ENCODE data around the gene DZANK1. TPM values are rescaled to one million over a fixed set of nuclear protein-coding genes. Genes with fewer than 3 reads are reported as not detected.
"Not testable (repeated sequence)": the region's sequence is repeated elsewhere in the genome, so short reads cannot be mapped to it uniquely, and the experiment has no call there.

Gene DZANK1
- total RNA-seq, 1 donor from 2014 or later = 1.1 TPM

- H3K9me3 Mint-ChIP-seq = no peaks in the 10 kb centered on the region
- H3K27me3 Mint-ChIP-seq (ENCODE audit: insufficient read depth) = peaks cover 6% of the 10 kb centered on the region
- no peak overlapping the region for H3K27ac Mint-ChIP-seq
- H3K36me3 Mint-ChIP-seq (ENCODE audit: low read depth) = no peaks in the 10 kb centered on the region
- no peaks in the 10 kb centered on the region for H3K4me1 Mint-ChIP-seq (ENCODE audit: low read depth)
- H3K4me3 Mint-ChIP-seq = no peak overlapping the region
- intact Hi-C loops (cut with micrococcal nuclease) = no loop called here
- no peak for DNase-seq (ENCODE audit: low spot score)
Measured at GRCh38 chr20:18359854-18360253, 107.0 kb downstream of the DZANK1 start.

DNA sequence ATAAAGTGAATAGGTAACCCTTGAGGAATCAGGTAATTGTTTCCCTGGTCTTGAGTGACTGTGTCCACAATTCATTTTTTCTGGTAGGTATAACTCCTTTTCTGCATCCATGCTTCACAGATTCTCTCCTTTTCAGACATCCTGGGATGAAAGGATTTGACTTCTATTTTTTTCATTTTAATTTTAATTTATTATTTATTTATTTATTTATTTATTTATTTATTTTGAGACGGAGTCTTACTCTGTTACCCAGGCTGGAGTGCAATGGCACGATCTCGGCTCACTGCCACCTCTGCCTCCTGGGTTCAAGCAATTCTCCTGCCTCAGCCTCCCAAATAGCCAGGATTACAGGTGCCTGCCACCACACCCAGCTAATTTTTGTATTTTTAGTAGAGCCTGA lies 117.1 kb downstream of the DZANK1 start:
- H3K9me3 Mint-ChIP-seq; H3K4me3 Mint-ChIP-seq; H3K36me3 Mint-ChIP-seq (ENCODE audit: low read depth); H3K4me1 Mint-ChIP-seq (ENCODE audit: low read depth); H3K27me3 Mint-ChIP-seq (ENCODE audit: insufficient read depth); DNase-seq (ENCODE audit: low spot score); intact Hi-C loops (cut with micrococcal nuclease); H3K27ac Mint-ChIP-seq: not testable (repeated sequence)

Other genes with a start within 250 kb of the DZANK1 start
- 7.6 and 7.8 TPM in 2 replicates for gene ZNF133, start 178.5 kb downstream of the DZANK1 start, total RNA-seq
- 13.4 and 16.6 TPM in 2 replicates for gene POLR3F, start 360 bp upstream of the DZANK1 start, total RNA-seq
- 18.6 and 18.7 TPM in 2 replicates for gene RBBP9, start 30.2 kb upstream of the DZANK1 start, total RNA-seq
- gene SEC23B, start 40.9 kb upstream of the DZANK1 start, total RNA-seq = 110 and 113 TPM in 2 replicates
- 54.9 and 57.9 TPM in 2 replicates for gene SMIM26, start 100.4 kb upstream of the DZANK1 start, total RNA-seq
- 37.7 and 44.0 TPM in 2 replicates for gene DTD1, start 121.0 kb upstream of the DZANK1 start, total RNA-seq

All from activated T-helper 1 cell treated with anti-CD3 and anti-CD28 coated beads, Interleukin-12 subunit alpha, Interleukin-12 subunit beta, Interleukin-2, Interleukin-4 antibody, amounts not matched to agents 30 ng/mL and 10 ng/mL and 1 ng/mL, durations not matched to agents 14 hours and 24 hours and 36 hours (primary cell).